HG02642 (cell line): ENCODE data around the gene ZNF385B.

Source experiments
- ATAC-seq: cut with Tn5 transposase; IDR thresholded peaks from one replicate; pipeline ENCODE4 v1.9.1; 2021; ENCODE audit warnings: mild to moderate bottlenecking; ENCODE audit not compliant: unreplicated experiment, poor library complexity

Gene ZNF385B

DNA sequence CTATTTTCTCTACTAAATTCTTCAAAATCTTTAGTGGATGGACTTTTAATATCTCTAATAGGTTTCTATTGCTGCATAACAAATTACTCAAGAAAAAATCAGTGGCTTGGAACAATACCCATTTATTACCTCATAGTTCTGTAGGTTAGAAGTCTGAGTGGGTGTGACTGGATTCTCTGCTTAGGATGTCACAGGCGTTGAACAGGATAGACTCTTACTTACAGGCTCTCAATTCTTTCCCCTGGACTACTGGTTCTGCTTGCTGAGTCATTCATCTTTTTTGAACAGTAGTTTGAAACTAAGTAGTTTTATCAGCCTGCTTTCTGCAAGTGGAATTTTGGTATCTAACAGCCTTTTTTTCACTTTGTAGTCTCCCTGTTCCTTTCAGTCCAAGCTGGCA lies 265.4 kb downstream of the ZNF385B start:
- ATAC-seq, result no peak

- no peak for ATAC-seq
Measured at GRCh38 chr2:179595284-179595683, 266.1 kb downstream of the ZNF385B start.

- ATAC-seq, result no peak
Measured at GRCh38 chr2:179594268-179595112, 266.9 kb downstream of the ZNF385B start.

GRCh38 chr2:179593323-179593722 lies 268.1 kb downstream of the ZNF385B start:
- ATAC-seq, result no peak

- no peak for ATAC-seq
Measured at GRCh38 chr2:179592167-179592936, 269.1 kb downstream of the ZNF385B start.

DNA sequence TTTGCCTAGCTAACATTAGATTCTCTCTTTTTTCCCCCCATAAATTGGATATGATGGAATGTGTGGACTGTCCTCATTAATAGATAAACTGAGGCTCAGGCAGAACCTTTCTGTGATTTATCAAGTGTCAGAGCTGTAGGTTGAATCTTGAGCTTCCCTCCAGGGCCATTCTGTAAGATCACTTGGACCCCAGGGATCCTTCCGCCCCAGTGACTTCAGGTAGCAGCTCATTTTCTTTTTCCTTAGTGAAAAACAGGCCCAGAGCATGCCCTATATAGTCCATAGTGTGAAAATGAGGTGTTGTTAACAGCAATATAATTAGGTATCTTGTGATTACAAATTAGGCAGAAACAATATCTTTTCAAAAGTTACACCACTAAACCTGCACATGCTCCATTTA lies 269.7 kb downstream of the ZNF385B start:
- ATAC-seq, result no peak

DNA sequence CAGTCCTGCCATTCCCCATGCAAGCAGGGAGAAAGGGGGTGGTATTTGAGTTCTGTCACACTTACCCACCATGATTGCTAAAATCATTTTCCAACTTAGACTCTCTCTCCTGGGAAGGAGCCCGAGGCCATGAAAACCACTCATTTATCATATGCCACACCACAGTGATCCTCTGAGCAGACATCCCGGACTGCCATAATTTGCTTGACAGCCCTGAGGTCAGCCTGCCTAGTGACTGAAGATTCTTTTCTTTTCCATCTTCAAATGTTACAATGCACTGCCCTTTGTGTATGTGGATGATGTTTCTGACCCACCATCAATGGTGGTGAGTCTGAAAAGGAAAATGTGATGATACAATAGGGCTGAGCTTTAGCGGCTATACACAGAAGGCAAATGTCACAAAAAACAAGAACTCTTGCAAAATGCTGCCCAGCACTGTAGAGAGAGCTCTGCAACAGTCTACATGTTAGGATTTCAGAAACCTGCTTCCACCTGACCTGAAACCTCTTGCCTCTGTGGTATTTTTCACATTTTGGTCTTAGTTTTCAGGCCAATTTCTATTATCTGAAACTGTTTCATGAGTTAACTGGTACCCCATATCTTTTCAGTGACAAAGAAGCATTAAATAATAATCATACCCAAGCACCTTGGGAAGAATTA lies 272.8 kb downstream of the ZNF385B start:
- no peak for ATAC-seq

DNA sequence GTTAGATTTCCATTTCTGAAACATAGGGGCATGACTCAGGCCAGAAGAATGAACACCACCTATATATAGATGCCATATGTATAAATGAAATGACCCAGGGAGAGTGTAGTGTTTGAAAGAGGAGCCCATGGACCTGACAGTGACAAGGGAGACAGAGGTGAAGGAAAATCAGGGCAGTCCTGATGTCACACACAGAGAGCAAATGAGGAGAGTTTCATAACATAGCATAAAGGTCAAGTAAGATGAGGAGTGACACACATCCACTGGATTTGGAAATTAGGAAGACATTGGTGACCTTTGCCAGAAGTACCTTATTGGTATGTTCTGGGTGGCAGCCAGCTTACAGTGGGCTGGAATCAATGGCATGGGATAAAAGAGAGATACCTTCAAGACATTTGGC lies 276.7 kb downstream of the ZNF385B start:
- no peak for ATAC-seq

- ATAC-seq, result no peak
Measured at GRCh38 chr2:179581605-179582004, 279.8 kb downstream of the ZNF385B start.

DNA sequence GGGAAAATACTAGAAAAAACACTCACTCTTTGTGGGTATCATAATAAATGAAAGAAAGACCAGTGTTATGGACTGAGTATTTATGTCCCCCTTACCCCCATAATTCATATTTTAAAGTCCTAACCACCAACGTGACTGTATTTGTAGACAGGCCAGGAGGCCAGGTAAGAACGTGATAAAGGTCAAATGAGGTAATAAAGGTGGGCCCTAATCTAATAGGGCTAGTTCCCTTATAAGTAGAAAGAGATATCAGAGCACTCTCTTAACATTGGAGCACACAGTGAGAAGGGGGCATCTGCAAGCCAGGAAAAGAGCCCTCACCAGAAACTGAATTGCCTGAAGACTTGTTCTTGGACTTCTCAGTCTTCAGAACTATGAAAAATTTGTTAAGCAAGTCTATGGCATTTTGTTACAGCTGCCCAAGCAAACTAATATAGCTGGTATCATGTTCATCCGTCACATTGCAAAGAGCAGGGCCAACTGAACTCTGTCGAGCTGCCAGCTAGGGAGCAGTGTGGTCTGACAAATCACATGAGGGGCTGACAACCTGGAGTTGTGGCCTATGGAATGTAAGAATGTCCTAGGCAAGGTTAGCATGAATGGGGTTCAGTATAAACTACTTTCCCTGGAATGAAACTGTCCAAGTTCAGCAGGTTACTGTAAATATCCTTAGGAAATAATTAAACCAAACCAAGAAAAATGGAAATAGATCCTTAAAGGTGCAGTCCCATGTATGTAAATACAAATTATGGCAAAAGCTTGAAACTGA lies 280.9 kb downstream of the ZNF385B start:
- ATAC-seq, result no peak

DNA sequence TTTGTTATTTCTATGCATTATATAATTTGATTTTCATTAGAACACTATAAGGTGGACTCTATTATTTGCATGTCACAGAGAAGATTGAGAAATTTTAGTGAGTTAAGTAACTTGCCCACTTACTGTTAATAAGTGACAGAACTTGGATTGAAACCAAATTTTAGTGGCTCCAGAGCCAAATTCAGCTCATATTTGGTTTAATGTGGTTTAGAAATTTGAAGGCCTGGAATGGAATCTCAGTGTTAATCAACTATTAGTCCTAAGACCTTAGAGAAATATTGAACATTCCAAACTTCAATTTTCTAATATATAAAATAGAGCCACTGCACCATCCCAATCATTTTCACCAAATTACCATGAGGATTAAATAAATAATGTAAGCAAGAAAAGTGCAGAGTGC lies 281.6 kb downstream of the ZNF385B start:
- no peak for ATAC-seq

- ATAC-seq, result no peak
Measured at GRCh38 chr2:179578171-179578916, 283.1 kb downstream of the ZNF385B start.

- no peak for ATAC-seq
Measured at GRCh38 chr2:179574061-179574519, 287.3 kb downstream of the ZNF385B start.

DNA sequence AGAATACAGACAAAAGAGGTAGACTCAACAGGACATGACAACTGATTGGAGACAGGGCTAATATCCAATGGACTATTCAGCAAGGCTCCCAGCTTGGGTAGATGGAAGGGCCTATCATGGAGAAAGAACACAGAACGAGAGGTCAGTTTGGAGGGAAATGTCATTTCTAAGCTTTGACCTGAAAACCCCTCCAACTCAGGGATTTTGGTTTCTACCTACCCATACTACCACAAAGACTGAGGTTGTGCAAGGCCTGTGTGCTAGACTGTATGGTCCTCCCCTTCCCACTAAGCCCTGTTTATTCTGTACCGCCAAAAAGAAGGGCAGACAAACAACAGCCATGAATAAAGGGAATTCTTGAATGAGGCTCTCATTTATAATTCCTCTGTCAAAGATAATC lies 288.9 kb downstream of the ZNF385B start:
- no peak for ATAC-seq

- ATAC-seq, result no peak
Measured at GRCh38 chr2:179571721-179572120, 289.7 kb downstream of the ZNF385B start.

DNA sequence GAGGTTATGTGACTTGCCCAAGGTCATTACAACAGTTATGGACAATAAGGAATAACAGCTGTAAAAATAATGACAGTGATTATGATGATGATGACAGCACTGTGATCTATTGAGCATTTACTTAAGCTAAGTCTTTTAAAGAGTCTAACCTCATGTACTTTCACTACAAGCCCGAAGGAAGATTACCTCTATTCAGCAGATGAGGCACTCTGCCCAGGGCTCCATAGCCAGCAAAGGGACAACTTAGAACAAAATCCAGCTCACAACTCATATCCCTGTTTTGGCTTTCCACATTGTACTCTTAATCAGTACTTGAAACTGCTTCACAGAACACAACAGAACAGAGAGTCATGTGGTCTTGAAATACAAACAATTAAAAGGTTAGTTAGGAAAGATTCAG lies 290.2 kb downstream of the ZNF385B start:
- ATAC-seq, result no peak

- ATAC-seq, result no peak
Measured at GRCh38 chr2:179569831-179570233, 291.6 kb downstream of the ZNF385B start.

DNA sequence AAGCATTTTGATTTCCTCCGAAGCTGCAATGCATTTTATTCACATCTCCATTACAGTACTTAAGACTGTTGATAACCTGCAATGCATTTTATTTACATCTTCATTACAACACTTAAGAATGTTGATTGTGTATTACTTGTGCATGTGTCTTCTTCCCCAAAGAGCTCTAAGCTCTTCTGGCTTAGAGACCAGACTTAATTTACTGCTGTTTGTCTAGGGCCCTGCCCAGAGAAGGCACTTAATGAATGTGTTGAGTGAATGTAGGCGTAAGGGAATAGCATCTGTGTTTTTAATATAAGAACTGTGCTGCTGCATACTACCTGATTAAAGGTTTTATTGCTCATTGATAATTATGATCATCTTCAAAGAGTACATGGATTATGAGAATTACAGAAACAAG lies 295.6 kb downstream of the ZNF385B start:
- no peak for ATAC-seq

DNA sequence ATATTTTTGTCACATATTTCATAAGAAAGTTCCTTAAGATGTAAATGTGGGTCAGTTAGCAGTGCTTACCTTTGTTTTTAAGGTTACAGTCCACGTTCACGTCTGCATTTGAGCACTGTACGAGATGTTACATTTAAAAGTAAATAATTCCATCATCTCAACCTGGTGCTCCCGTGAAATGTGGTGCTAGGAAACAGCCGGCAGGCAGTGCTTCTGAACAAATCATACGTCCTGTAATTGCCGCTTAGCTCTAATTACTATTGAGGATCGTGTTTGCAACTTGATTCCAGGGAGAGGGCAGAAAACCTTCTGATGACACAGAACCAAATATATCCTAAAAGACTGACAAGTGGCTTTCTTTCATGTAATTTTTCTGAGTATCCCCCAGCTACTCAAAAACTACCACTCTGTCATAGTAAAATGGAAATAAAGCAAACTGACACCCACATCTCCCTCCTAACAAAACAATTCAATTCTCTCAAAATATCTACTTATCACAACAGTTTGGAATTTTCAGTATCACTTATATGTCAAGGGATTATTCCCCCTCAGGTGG lies 299.0 kb downstream of the ZNF385B start:
- ATAC-seq, result no peak
